ENCODE measurements around the gene EIF5A.

Gene EIF5A

GRCh38 chr17:7357381-7357780, 50.0 kb downstream of the EIF5A start:
- DNase-seq: no peak

DNA sequence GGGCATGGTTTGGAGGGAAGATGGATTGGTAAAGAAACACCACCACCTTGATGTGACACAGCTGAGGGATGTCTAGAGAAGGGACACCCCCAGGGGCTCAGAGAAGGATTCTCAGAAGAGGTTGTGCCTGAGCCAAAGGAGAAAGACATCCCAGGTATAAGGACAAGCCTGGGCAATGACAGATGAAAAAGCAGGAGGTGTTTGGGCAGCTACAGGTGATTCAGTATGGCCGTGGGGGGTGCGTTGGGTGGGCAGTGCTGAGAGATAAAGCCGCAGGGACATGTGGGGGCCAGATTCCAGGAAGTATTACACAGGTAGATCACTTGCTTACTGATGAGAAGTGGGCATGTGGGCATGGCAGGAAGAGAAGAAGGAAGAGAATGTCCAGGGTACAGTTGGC, 54.5 kb downstream of the EIF5A start:
- DNase-seq: no peak
